GM18505 (cell line): ENCODE measurements around the gene PYCARD.
A peak's percentile ranks its signal among the peaks of the same experiment; 100 is the strongest.
"Not testable (repeated sequence)": the region's sequence is repeated elsewhere in the genome, so short reads cannot be mapped to it uniquely, and the experiment has no call there.

Experiments
- ATAC-seq: cut with Tn5 transposase; IDR thresholded peaks from one replicate; pipeline ENCODE4 v1.9.1; 2021; ENCODE audit not compliant: unreplicated experiment
- POLR2A ChIP-seq: IDR thresholded peaks from 4 replicates; pipeline ENCODE4 v1.6.1; 2011; ENCODE audit warnings: borderline replicate concordance; ENCODE audit not compliant: insufficient read depth, insufficient read length; ENCODE audit errors: extremely low read depth

The PYCARD gene

GRCh38 chr16:31202414-31203375 lies at the start of gene PYCARD:
Gene PYCARD, minus strand, starts transcription at chr16:31202760. Its CDS starts 70 bp downstream, at chr16:31202690.
- TF ChIP-seq POLR2A: peak; percentile 71
- ATAC-seq: peak; percentile 24

- no peak for ATAC-seq
- TF ChIP-seq POLR2A: no peak
Observed at GRCh38 chr16:31251435-31251834, 48.9 kb upstream of the PYCARD start.

- ATAC-seq: no peak
- no peak for TF ChIP-seq POLR2A
Observed at GRCh38 chr16:31250782-31251384, 48.3 kb upstream of the PYCARD start.

DNA sequence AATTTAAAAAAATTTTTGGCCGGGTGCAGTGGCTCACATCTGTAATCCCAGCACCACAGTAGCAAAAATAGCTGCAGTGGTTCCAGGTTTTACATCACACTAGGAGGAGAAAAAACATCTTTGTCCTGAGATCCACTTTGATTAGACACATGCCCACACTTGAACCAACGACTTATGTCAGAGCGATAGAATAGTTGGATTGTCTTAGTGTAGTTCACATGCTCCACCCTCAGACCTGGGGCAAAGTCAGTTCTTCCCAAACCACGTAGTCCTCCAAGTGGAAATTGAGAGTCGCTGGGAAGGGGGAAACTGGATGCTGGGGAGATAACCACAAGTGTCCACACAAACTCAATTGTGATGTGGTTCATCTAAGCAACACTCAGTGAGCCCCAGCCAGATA lies 45.8 kb upstream of the PYCARD start:
- no peak for TF ChIP-seq POLR2A
- ATAC-seq: no peak

DNA sequence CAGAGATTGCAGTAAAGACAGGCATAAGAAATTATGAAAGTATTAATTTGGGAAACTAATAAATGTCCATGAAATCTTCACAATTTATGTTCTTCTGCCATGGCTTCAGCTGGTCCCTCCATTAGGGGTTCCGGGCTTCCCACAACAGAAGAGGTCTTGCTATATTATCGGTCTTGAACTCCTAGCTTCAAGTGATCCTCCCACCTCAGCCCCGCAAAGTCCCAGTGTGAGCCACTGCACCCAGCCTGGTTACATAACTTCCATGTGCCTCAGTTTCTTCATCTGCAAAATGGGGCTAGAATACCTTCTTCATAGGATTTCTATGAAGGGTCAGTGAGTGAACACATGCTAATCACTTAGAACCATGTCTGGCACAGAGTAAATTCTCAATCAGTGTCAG lies 43.7 kb upstream of the PYCARD start:
- TF ChIP-seq POLR2A: no peak
- no peak for ATAC-seq

- ATAC-seq: not testable (repeated sequence)
Observed at GRCh38 chr16:31245598-31245997, 43.0 kb upstream of the PYCARD start.

DNA sequence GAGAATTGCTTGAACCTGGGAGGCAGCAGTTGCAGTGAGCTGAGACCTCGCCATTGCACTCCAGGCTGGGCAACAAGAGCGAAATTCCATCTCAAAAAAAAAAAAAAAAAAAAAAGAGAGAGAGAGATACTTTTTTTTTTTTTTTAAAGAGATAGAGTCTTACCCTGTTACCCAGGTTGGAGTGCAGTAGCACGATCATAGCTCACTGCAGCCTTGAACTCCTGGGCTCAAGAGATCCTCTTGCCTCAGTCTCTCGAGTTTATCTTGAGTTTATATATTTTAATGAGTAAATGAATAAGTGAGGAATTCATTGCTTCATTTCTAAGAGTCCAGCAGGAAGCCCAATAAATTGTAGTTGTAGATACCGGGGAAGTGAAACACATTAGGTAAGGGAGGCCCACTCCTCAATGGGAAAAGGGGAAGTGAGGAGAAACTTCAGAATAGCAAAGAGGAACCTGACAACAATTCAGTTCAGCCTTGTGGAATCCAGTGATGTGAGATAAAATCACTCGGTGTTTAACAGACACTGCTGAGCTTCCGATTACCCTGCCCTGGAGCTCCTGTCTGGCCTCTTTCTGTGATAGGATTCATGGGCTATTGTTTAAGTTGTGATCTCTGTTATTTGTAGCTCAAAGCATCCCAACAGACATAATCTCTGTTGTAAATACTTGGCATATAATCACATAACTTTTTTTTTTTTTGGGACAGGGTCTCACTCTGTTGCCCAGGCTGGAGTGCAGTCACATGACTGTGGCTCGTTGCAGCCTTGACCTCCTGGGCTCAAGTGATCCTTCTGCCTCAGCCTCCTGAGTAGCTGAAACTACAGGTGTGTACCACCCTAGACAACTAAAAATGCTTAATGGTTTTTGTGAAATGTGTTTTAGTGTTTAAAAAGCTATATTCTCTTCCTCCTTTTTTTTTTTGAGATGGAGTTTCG lies 41.4 kb upstream of the PYCARD start:
- ATAC-seq: peak; percentile 61
- no peak for TF ChIP-seq POLR2A

- no peak for TF ChIP-seq POLR2A
- no peak for ATAC-seq
Observed at GRCh38 chr16:31242206-31242605, 39.6 kb upstream of the PYCARD start.

DNA sequence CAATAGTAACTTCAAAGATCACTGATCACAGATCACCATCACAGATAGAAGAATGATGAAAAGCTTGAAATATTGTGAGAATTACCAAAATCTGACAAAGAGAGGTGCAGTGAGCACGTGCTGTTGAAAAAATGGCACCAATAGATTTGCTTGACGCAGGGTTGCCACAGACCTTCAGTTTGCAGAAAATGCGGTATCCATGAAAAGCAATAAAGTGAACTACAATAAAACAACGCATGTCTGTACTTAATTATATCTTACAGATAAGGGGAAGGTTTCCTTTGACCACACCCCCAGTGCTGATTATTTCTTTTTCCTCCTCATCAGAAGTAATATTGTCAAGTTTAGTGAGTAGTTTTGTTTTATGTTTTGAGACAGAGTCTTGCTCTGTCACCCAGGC lies 35.5 kb upstream of the PYCARD start:
- no peak for TF ChIP-seq POLR2A
- no peak for ATAC-seq

GRCh38 chr16:31229501-31229900 lies 26.9 kb upstream of the PYCARD start:
- no peak for TF ChIP-seq POLR2A
- no peak for ATAC-seq

- TF ChIP-seq POLR2A: no peak
- no peak for ATAC-seq
Observed at GRCh38 chr16:31228206-31228605, 25.6 kb upstream of the PYCARD start.

DNA sequence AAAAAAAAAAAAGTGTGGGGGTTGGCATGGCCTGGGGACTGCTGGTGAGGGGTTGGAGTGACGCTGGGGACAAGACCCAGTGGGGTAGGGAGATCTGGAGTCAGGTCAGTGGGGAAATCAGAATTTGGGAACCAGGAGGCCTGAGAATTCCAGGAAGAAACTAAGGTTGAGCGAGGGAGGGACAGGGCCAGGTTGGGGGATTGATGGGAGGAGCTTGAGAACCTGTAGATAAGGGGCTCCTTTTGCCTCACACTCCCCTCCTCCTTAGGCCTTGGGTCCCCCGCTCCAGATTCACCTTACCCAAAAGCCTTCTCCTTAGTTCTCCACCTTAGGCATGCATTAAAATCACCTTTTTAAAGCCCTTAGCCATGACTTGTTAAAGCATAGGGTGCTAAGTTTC lies 22.6 kb upstream of the PYCARD start:
- no peak for TF ChIP-seq POLR2A
- no peak for ATAC-seq

DNA sequence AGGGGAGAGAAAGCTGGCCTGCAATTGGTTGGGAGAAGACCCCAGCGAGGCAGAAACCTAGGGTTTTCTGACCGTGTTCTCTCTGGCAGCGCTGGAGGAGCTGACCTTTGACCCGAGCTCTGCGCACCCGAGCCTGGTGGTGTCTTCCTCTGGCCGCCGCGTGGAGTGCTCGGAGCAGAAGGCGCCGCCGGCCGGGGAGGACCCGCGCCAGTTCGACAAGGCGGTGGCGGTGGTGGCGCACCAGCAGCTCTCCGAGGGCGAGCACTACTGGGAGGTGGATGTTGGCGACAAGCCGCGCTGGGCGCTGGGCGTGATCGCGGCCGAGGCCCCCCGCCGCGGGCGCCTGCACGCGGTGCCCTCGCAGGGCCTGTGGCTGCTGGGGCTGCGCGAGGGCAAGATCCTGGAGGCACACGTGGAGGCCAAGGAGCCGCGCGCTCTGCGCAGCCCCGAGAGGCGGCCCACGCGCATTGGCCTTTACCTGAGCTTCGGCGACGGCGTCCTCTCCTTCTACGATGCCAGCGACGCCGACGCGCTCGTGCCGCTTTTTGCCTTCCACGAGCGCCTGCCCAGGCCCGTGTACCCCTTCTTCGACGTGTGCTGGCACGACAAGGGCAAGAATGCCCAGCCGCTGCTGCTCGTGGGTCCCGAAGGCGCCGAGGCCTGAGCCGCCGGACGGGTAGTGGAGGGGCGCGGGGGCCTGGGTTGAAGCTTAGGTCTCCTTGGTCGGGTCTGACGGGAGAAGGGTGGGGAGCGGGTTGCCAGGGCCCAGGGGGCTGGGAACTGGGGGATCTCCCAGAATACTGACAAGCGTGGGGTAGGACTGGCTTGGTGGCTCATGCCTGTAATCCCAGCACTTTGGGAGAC lies 21.8 kb upstream of the PYCARD start:
- TF ChIP-seq POLR2A: no peak
- no peak for ATAC-seq

GRCh38 chr16:31223044-31223443 lies 20.5 kb upstream of the PYCARD start:
- TF ChIP-seq POLR2A: no peak
- no peak for ATAC-seq
